Smooth muscle cell of bladder (primary cell): ENCODE results near the gene TMEM119. TPM values are rescaled to one million over a fixed set of nuclear protein-coding genes. Genes with fewer than 3 reads are reported as not detected.

Source experiments
- total RNA-seq: library from RNA; depleted of rRNA; stranded (reverse); fragments of >200 nt; gene quantifications from 2 replicates; pipeline ENCODE4 v1.2.3, GENCODE V29; 2014

TMEM119 gene
- 44.5 and 62.7 TPM in 2 replicates for total RNA-seq

GRCh38 chr12:108597559-108598471 lies at the start of gene TMEM119:
Gene TMEM119, minus strand, starts transcription at chr12:108598084. Its CDS starts 5,701 bp downstream, at chr12:108592383.

GRCh38 chr12:108633534-108634248 lies 35.8 kb upstream of the TMEM119 start, which contains the start of gene SELPLG:
Gene SELPLG, minus strand, starts transcription at chr12:108633894. Its CDS starts 9,587 bp downstream, at chr12:108624307.

GRCh38 chr12:108562348-108563135 lies 35.3 kb downstream of the TMEM119 start, which contains the start of gene ISCU:
Gene ISCU, plus strand, starts transcription at chr12:108562596. Its CDS starts 27 bp downstream, at chr12:108562623.

GRCh38 chr12:108560752-108561719 lies 36.8 kb downstream of the TMEM119 start, which contains the start of gene SART3:
Gene SART3, minus strand, starts transcription at chr12:108561173. Its CDS starts 19 bp downstream, at chr12:108561154.

Other genes with a start within 250 kb of the TMEM119 start
- 12.0 and 12.2 TPM in 2 replicates for gene FICD, start 82.8 kb downstream of the TMEM119 start, total RNA-seq
- 86.1 and 116 TPM in 2 replicates for gene SART3, start 36.9 kb downstream of the TMEM119 start, total RNA-seq
- 159 and 189 TPM in 2 replicates for gene ISCU, start 35.5 kb downstream of the TMEM119 start, total RNA-seq
- gene SELPLG, start 35.8 kb upstream of the TMEM119 start, total RNA-seq, result 0.85 and 2.0 TPM in 2 replicates
- 141 and 199 TPM in 2 replicates for gene CORO1C, start 133.4 kb upstream of the TMEM119 start, total RNA-seq